Fibroblast of mammary gland (primary cell): Measurements from ENCODE around the gene SKA3.
A peak's percentile ranks its signal among the peaks of the same experiment; 100 is the strongest.
"Not testable (repeated sequence)": the region's sequence is repeated elsewhere in the genome, so short reads cannot be mapped to it uniquely, and the experiment has no call there.

Experiments
- DNase-seq: peaks from one replicate; pipeline ENCODE4 v3.0.0-alpha.2; 2010; ENCODE audit warnings: low read depth
- H3K4me3 ChIP-seq: 2 replicates; pipeline ENCODE4 v1.5.1; 2011; ENCODE audit warnings: low read depth, mild to moderate bottlenecking, low read length, moderate library complexity; ENCODE audit not compliant: control insufficient read depth
- CTCF ChIP-seq: conservative IDR thresholded peaks from 2 replicates; pipeline ENCODE4 v1.5.1; 2011; ENCODE audit warnings: low read depth, low read length, inconsistent platforms; ENCODE audit not compliant: control insufficient read depth, insufficient read depth

SKA3 gene

GRCh38 chr13:21212138-21212775 is 35.9 kb upstream of the SKA3 start:
- TF ChIP-seq CTCF = no peak
- no peak overlapping the region for H3K4me3 ChIP-seq
- no peak for DNase-seq

GRCh38 chr13:21208652-21209154 is 32.4 kb upstream of the SKA3 start:
- H3K4me3 ChIP-seq = no peak overlapping the region
- no peak for TF ChIP-seq CTCF
- peak; percentile 10 for DNase-seq

GRCh38 chr13:21202767-21203531 is 26.6 kb upstream of the SKA3 start:
- DNase-seq = no peak
- H3K4me3 ChIP-seq = no peak overlapping the region
- no peak for TF ChIP-seq CTCF

GRCh38 chr13:21201456-21202190 is 25.3 kb upstream of the SKA3 start:
- H3K4me3 ChIP-seq, DNase-seq: not testable (repeated sequence)

- DNase-seq, H3K4me3 ChIP-seq: not testable (repeated sequence)
These were observed 22.0 kb upstream of the SKA3 start for GRCh38 chr13:21198391-21198790.

GRCh38 chr13:21197606-21198225 is 21.4 kb upstream of the SKA3 start:
- not testable (repeated sequence) for H3K4me3 ChIP-seq, DNase-seq

GRCh38 chr13:21194756-21195155 is 18.4 kb upstream of the SKA3 start:
- not testable (repeated sequence) for H3K4me3 ChIP-seq, DNase-seq

- H3K4me3 ChIP-seq, DNase-seq: not testable (repeated sequence)
These were observed 10.1 kb upstream of the SKA3 start for GRCh38 chr13:21186410-21186809.

GRCh38 chr13:21181671-21182070 is 5.3 kb upstream of the SKA3 start:
- TF ChIP-seq CTCF = no peak
- no peak for DNase-seq

More at GRCh38 chr13:21181671-21182070, 5.3 kb upstream of the SKA3 start:
- no peak overlapping the region for H3K4me3 ChIP-seq
